Cardiac muscle cell (in vitro differentiated cells and primary cell): ENCODE measurements around the gene EGFL8. TPM values are rescaled to one million over a fixed set of nuclear protein-coding genes. Genes with fewer than 3 reads are reported as not detected.

ENCODE experiments used
- DNase-seq, 2 donors: peaks; one replicate each; pipeline versions ENCODE4 v3.0.0 to v3.0.0-alpha.2; 2010 to 2017; ENCODE audit warnings: low read depth in 1 of 2, low spot score in 1 of 2
- H3K27ac ChIP-seq: fragments of 200-600 bp; sonication (generic); 2 replicates; pipeline ENCODE4 v1.5.1; 2016
- H3K27me3 ChIP-seq: fragments of 200-600 bp; sonication (generic); 2 replicates; pipeline ENCODE4 v1.6.0; 2016; ENCODE audit warnings: control low read depth
- H3K36me3 ChIP-seq: fragments of 200-600 bp; sonication (generic); 2 replicates; pipeline ENCODE4 v1.5.1; 2016; ENCODE audit warnings: control low read depth
- H3K4me1 ChIP-seq: fragments of 200-600 bp; sonication (generic); 2 replicates; pipeline ENCODE4 v1.8.1; 2017; ENCODE audit warnings: low read depth, mild to moderate bottlenecking, mixed run types
- H3K4me3 ChIP-seq: fragments of 200-600 bp; sonication (generic); 2 replicates; pipeline ENCODE4 v1.5.1; 2016; ENCODE audit warnings: mild to moderate bottlenecking
- H3K9me3 ChIP-seq: fragments of 200-600 bp; sonication (generic); 2 replicates; pipeline ENCODE4 v1.5.1; 2017; ENCODE audit warnings: low read depth, mild to moderate bottlenecking, control low read depth
- polyA plus RNA-seq: library from polyadenylated mRNA; unstranded; fragments of >200 nt; fragmentation: Nextera tagmentation; extraction: Ambion mirVana; gene quantifications from 2 replicates; pipeline ENCODE4 v1.2.1, GENCODE V29; 2016
- total RNA-seq: library from RNA; depleted of rRNA; stranded (reverse); fragments of >200 nt; gene quantifications from 2 replicates; pipeline ENCODE4 v1.2.3, GENCODE V29; 2016
- TF ChIP-seq, protein P1 (sequence below): IDR thresholded peaks from 2 replicates; pipeline ENCODE4 v1.5.1; 2012; ENCODE audit warnings: low read depth, mild to moderate bottlenecking, low read length

EGFL8 gene
- total and polyA plus RNA-seq, 2 experiments from 2014 or later: 15.2 to 18.7 TPM

DNA sequence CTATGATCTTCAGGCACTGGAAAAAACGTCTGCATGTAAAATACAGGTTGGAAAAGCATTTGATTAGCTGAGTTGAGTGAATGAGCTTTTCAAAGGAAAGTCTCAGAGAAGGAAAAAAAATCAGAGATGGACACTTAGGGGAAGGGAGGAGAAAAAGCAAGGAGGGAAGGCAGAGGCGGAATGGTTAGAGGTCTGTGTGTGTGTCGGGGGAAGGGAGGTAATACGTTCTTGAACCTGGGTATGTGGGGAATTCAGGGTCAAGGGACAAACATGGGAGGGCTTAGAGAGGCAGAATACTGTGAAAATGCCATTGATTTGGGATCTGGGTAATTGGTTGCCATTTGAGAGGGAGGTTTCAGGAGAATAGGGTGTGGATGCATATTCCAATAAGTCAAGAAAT, 17.7 kb upstream of the EGFL8 start:
- DNase-seq: peak in 1 of 2 donors; percentile 11
- Histone ChIP-seq H3K27ac (peak overlapping the region; percentile 64), H3K4me3 (no peak overlapping the region), H3K36me3 (no peaks in the 10 kb centered on the region), H3K4me1 (peaks cover 10% of the 10 kb centered on the region), H3K9me3 (no peaks in the 10 kb centered on the region), H3K27me3 (peaks cover 30% of the 10 kb centered on the region)
- TF ChIP-seq, protein P1, sequence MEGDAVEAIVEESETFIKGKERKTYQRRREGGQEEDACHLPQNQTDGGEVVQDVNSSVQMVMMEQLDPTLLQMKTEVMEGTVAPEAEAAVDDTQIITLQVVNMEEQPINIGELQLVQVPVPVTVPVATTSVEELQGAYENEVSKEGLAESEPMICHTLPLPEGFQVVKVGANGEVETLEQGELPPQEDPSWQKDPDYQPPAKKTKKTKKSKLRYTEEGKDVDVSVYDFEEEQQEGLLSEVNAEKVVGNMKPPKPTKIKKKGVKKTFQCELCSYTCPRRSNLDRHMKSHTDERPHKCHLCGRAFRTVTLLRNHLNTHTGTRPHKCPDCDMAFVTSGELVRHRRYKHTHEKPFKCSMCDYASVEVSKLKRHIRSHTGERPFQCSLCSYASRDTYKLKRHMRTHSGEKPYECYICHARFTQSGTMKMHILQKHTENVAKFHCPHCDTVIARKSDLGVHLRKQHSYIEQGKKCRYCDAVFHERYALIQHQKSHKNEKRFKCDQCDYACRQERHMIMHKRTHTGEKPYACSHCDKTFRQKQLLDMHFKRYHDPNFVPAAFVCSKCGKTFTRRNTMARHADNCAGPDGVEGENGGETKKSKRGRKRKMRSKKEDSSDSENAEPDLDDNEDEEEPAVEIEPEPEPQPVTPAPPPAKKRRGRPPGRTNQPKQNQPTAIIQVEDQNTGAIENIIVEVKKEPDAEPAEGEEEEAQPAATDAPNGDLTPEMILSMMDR: no peak

DNA sequence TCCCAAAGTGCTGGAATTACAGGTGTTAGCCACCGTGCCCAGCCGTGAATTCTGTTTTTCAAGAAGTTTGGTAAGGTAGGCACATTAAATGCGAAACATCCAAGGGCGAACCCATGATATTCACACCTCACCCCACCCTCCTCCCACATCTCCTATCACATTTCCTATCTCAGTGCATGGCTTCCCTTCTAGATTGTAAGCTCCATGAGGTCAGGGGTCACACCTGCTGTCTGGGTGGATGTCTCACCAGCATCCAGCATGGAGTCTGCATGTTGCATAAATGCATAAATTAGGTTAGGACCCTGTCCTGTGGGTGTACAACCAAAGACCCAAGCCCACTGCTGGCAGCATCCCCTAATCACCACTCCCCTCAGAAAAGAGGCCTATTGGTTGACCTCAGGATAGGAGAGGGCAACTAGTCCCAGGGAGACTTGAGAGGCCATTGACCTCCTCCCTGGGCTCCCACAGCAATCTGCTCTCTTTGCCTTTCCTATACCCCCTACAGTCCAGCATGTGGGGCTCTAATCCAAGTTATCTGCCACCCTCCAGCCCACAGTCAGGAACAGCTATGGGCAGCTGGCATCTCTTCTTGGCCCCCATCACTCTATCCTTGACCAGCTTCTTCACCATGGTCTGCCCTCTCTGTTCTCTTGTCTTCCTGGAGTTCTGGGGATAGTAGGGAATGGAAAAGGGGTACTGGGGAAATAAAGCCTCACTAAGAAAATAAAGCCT, 16.8 kb upstream of the EGFL8 start:
- Histone ChIP-seq H3K4me3 (no peak overlapping the region), H3K9me3 (no peaks in the 10 kb centered on the region), H3K4me1 (peaks cover 17% of the 10 kb centered on the region), H3K27ac (no peak overlapping the region), H3K36me3 (no peaks in the 10 kb centered on the region), H3K27me3 (peaks cover 30% of the 10 kb centered on the region)
- no peak for DNase-seq
- TF ChIP-seq, protein P1: no peak

DNA sequence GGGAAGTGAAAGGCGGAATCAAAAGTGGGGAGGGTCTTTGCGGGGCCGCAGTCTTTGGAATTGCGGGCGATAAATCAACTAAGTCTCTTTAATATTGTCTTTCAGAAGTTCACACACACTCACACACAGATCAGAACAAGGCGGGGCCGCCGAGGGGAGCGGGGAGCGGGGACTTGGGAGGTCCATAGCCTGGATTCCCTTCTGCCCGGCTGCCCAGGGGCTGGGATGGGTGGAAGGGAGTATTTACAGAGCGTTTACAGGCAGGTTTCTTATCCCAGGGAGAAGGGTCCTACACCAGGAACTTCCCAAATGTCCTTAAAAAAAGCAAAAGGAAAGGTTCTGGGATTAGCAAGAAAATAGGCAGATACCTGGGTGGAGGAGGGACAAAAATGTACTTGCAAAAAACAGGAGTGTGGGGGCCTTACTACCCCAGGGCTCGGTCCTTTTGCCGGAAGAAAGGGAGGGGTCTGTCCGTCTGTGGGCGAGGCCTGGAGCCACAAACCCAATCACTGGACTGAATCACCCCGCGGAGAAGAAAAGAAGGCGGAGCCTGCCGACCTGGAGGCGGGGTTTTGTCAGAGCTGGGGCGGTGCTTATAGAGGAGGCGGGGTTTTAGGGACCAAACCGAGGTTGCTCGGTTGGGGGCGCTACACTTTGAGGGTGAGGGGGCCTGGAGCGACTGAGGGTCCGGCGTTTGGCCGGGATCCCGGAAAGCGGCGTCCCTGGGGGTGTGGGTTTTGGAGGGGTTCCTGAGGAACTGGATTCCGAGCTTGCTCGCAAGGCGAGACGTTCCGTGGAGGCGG, 15.9 kb upstream of the EGFL8 start:
- Histone ChIP-seq H3K4me1 (peaks cover 22% of the 10 kb centered on the region), H3K36me3 (no peaks in the 10 kb centered on the region), H3K27me3 (peaks cover 30% of the 10 kb centered on the region), H3K4me3 (no peak overlapping the region), H3K9me3 (no peaks in the 10 kb centered on the region), H3K27ac (no peak overlapping the region)
- TF ChIP-seq, protein P1: no peak
- DNase-seq: no peak

DNA sequence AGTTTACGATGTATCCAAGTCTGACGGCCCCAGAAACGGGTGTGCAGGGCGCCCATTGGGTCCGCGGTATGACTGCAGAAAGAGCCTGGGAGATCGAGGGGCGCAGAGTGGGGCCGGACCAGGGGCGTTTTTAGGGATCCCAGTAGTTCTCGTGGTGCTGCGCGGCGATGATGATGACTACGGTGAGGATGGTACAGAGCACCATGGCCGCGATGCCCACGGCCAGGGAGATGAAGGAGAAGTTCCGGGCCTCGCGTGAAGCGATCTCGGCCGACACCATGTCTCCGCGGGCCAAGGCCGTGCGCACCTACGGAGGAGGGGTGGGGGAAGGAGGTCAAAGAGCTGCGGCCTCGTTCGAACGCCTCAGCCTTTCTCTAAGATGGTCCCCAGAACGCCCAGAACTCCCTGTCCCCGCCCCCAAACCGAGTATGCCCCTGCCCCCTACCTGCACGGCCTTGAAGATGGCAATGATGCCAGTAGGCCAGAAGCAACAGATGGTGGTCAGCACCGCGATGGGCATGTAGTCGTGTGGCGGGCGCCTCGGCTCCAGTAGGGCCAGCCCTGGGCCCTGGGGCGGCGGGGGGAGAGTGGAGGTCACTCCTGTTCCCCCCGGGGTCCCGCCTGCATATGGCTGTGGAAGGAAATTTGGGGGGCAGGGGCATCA, 15.2 kb upstream of the EGFL8 start:
- H3K36me3 ChIP-seq: no peaks in the 10 kb centered on the region
- no peak overlapping the region for H3K4me3 ChIP-seq
- TF ChIP-seq, protein P1: no peak
- H3K4me1 ChIP-seq: peaks cover 22% of the 10 kb centered on the region
- H3K27me3 ChIP-seq: peaks cover 30% of the 10 kb centered on the region
- no peak for DNase-seq
- H3K9me3 ChIP-seq: no peaks in the 10 kb centered on the region
- no peak overlapping the region for H3K27ac ChIP-seq

DNA sequence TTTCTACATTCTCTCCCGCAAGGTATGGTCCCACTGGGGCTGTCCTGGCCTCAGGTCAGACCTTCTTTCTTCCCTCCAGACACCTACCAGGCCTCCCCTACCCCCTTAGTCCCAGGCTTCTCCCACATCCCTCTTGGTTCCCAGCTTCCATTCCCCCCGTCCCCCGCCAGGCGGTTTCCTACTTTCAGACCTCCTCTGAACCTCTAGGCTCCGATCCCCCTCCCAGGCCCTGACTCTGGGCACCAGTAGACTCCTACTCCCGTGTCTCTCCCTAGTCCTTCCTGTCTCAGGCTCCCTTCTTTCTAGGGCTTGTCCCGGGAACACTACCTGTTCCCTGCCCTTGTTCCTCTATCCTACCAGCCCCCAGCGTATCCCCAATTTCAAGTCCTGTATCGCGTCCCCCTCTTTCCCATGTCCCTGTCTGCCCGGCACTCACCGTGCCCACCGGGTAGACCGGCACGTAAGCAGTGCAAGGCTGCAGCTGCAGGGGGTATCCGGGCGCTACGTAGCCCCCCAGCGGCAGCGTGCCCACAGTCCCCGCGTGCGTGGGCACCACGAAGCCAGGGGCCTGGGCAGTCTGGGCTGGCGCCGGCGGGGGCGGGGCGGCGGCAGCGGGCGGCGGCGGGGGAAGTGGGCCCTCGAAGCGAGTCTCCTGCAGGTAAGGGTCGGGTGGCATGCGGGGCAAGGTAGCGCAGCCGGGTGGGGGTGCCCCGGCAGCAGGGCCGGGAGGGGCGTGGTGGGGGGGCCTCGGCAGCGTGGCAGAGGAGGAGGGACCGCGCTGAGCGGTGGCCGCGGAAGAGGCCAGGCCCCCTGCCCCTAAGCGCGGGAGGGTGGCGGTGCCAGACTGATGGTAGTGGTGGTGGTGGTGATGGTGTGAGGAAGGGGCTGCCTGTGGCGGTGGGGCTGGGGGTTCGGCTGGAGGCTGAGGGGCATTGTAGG, 14.2 kb upstream of the EGFL8 start:
- TF ChIP-seq, protein P1: no peak
- H3K36me3 ChIP-seq: no peaks in the 10 kb centered on the region
- no peaks in the 10 kb centered on the region for H3K9me3 ChIP-seq
- H3K27ac ChIP-seq: no peak overlapping the region
- no peak overlapping the region for H3K4me3 ChIP-seq
- peaks cover 27% of the 10 kb centered on the region for H3K4me1 ChIP-seq
- no peak for DNase-seq
- peaks cover 30% of the 10 kb centered on the region for H3K27me3 ChIP-seq
